ENCODE results near the gene ZSCAN25. TPM values are rescaled to one million over a fixed set of nuclear protein-coding genes. Genes with fewer than 3 reads are reported as not detected.

Gene ZSCAN25
- total RNA-seq, 2 donors from 2014 or later = 22.2 to 23.1 TPM

DNA sequence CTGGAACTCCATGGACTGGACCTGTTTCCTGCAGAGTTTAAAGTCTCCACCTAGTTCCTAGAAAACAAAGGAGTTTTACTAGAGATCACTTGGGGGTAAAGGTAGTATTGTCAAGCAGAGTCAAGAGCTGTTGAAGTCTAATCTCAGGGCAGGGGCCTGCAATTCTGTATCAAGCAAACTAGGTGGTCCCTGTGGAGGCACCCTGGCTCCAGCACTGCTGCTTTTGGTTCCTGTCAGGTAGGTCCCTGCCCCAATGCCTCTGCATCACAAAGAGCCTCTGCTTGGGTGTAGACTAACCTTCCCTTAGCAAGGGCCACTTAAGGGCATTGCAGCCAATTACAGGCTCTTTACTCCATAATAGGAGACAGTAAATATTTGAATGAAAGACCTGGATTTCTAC is 22.5 kb downstream of the ZSCAN25 start:
- Mint-ChIP-seq H3K27ac (no peak overlapping the region), H3K4me1 (peaks cover 5% of the 10 kb centered on the region), H3K27me3 (ENCODE audit: insufficient read depth) (no peaks in the 10 kb centered on the region), H3K36me3 (ENCODE audit: low read depth) (peaks cover 32% of the 10 kb centered on the region), H3K9me3 (no peaks in the 10 kb centered on the region), H3K4me3 (no peak overlapping the region)
- Histone ChIP-seq H3K4me3 (ENCODE audit: low read length) (no peak overlapping the region), H3K27ac (ENCODE audit: low read depth, low read length) (no peak overlapping the region), H3K9me3 (ENCODE audit: control insufficient read depth, low read length) (no peaks in the 10 kb centered on the region), H3K4me1 (ENCODE audit: control insufficient read depth, insufficient read depth, low read length) (no peaks in the 10 kb centered on the region), H3K36me3 (ENCODE audit: control insufficient read depth, insufficient read depth, low read length) (peaks cover 14% of the 10 kb centered on the region), H3K9ac (ENCODE audit: extremely low read depth, low read length, poor library complexity, severe bottlenecking) (no peak overlapping the region), H3K27me3 (ENCODE audit: control insufficient read depth, insufficient read depth, low read length, poor library complexity, severe bottlenecking) (no peaks in the 10 kb centered on the region)
- TF ChIP-seq, protein P1, sequence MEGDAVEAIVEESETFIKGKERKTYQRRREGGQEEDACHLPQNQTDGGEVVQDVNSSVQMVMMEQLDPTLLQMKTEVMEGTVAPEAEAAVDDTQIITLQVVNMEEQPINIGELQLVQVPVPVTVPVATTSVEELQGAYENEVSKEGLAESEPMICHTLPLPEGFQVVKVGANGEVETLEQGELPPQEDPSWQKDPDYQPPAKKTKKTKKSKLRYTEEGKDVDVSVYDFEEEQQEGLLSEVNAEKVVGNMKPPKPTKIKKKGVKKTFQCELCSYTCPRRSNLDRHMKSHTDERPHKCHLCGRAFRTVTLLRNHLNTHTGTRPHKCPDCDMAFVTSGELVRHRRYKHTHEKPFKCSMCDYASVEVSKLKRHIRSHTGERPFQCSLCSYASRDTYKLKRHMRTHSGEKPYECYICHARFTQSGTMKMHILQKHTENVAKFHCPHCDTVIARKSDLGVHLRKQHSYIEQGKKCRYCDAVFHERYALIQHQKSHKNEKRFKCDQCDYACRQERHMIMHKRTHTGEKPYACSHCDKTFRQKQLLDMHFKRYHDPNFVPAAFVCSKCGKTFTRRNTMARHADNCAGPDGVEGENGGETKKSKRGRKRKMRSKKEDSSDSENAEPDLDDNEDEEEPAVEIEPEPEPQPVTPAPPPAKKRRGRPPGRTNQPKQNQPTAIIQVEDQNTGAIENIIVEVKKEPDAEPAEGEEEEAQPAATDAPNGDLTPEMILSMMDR (conservative IDR thresholded peaks at IDR 0.05) = no peak
- peak; percentile 61 for DNase-seq

DNA sequence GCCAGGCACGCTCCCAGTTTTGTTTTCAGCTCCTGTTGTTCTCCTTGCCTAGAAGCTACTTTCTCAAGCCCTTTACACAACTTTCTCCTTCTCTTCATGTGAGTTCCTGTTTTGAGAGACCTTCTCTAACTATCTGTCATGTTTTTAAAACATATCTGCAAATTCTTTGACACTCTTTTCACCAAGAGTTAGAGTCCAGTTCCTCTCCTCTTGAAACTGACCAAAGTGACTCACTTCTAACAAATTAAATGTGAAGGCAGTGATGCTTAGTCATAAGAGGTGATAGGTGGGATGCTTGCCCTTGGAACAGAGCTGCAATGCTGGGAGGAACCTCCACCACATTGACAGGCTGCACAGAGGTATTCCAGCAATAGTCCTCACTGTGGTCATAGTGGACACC is 25.3 kb downstream of the ZSCAN25 start:
- Mint-ChIP-seq H3K4me3 (no peak overlapping the region), H3K27me3 (ENCODE audit: insufficient read depth) (no peaks in the 10 kb centered on the region), H3K36me3 (ENCODE audit: low read depth) (peaks cover 40% of the 10 kb centered on the region), H3K9me3 (peaks cover 10% of the 10 kb centered on the region), H3K4me1 (peaks cover 5% of the 10 kb centered on the region), H3K27ac (no peak overlapping the region)
- H3K4me1 ChIP-seq (ENCODE audit: control insufficient read depth, insufficient read depth, low read length) = no peaks in the 10 kb centered on the region
- WGBS, 2 experiments (ENCODE audit: insufficient coverage in 1 of 2, insufficient read length in 1 of 2) = 95 to 100% methylated on average over 1 of the region's 1 CpG
- DNase-seq = no peak
- H3K4me3 ChIP-seq (ENCODE audit: low read length) = no peak overlapping the region
- peaks cover 21% of the 10 kb centered on the region for H3K36me3 ChIP-seq (ENCODE audit: control insufficient read depth, insufficient read depth, low read length)
- TF ChIP-seq, protein P1 (conservative IDR thresholded peaks at IDR 0.05) = no peak
- no peak overlapping the region for H3K27ac ChIP-seq (ENCODE audit: low read depth, low read length)
- H3K9ac ChIP-seq (ENCODE audit: extremely low read depth, low read length, poor library complexity, severe bottlenecking) = no peak overlapping the region
- H3K9me3 ChIP-seq (ENCODE audit: control insufficient read depth, low read length) = peaks cover 12% of the 10 kb centered on the region
- H3K27me3 ChIP-seq (ENCODE audit: control insufficient read depth, insufficient read depth, low read length, poor library complexity, severe bottlenecking) = no peaks in the 10 kb centered on the region

DNA sequence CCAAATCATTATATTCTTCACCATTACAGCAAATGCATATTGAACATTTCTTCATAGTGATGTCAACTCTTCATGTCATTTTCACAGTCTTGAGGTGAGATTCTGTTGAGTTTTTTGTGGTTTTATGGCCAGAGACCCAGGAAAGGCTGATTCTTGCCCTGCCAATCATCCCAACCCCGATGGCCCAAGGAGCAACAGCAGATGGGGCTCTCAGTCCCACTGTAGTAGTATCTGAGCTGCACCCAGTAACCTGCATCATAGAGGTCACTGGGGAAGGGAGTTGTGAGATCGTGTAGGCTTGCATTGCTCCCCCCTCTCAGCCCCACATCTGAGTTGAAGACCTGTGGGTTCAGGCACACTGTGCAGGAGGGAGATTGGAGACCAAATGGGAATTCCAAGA is 26.7 kb downstream of the ZSCAN25 start:
- H3K9ac ChIP-seq (ENCODE audit: extremely low read depth, low read length, poor library complexity, severe bottlenecking) = no peak overlapping the region
- no peak for DNase-seq
- H3K27me3 ChIP-seq (ENCODE audit: control insufficient read depth, insufficient read depth, low read length, poor library complexity, severe bottlenecking) = no peaks in the 10 kb centered on the region
- H3K27ac Mint-ChIP-seq = no peak overlapping the region
- no peaks in the 10 kb centered on the region for H3K27me3 Mint-ChIP-seq (ENCODE audit: insufficient read depth)
- H3K4me1 Mint-ChIP-seq = peaks cover 5% of the 10 kb centered on the region
- H3K9me3 Mint-ChIP-seq = peaks cover 10% of the 10 kb centered on the region
- H3K4me1 ChIP-seq (ENCODE audit: control insufficient read depth, insufficient read depth, low read length) = no peaks in the 10 kb centered on the region
- H3K27ac ChIP-seq (ENCODE audit: low read depth, low read length) = no peak overlapping the region
- TF ChIP-seq, protein P1 (conservative IDR thresholded peaks at IDR 0.05) = no peak
- peaks cover 21% of the 10 kb centered on the region for H3K36me3 ChIP-seq (ENCODE audit: control insufficient read depth, insufficient read depth, low read length)
- peaks cover 36% of the 10 kb centered on the region for H3K36me3 Mint-ChIP-seq (ENCODE audit: low read depth)
- peaks cover 12% of the 10 kb centered on the region for H3K9me3 ChIP-seq (ENCODE audit: control insufficient read depth, low read length)
- no peak overlapping the region for H3K4me3 Mint-ChIP-seq
- H3K4me3 ChIP-seq (ENCODE audit: low read length) = no peak overlapping the region
- WGBS, 2 experiments (ENCODE audit: insufficient coverage in 1 of 2, insufficient read length in 1 of 2) = 91% methylated on average over 2 of the region's 2 CpGs; no CpG with 5 or more reads in 1 of the 2 experiments
